Measurements from ENCODE around the gene COBL. TPM values are rescaled to one million over a fixed set of nuclear protein-coding genes. Genes with fewer than 3 reads are reported as not detected.
A peak's percentile ranks its signal among the peaks of the same experiment; 100 is the strongest.

COBL gene
- total RNA-seq, 2 donors from 2014 or later: 27.5 to 28.3 TPM

DNA sequence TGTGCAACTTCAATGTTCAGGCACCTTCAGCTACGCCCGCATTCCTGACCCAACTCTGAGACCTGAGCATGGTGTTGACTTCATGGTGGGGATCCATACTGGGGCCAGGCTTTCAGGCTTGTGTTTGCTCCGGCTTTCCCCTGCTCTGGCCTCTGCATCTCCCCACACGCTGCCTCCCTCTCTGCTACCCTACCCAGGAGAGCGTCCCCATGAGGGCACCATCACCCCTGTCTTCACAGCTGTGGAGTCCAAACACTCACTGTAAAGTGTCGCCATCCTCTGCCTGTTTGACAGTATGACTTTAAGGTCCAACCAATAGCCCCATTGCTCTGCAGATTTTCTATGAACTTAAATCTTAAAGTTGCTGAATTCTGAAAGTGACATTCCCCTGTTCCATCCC lies 334.9 kb downstream of the COBL start:
- no peak overlapping the region for H3K27ac ChIP-seq (ENCODE audit: low read depth, low read length)
- H3K27me3 ChIP-seq (ENCODE audit: control insufficient read depth, insufficient read depth, low read length, poor library complexity, severe bottlenecking): no peaks in the 10 kb centered on the region
- no peaks in the 10 kb centered on the region for H3K4me1 ChIP-seq (ENCODE audit: control insufficient read depth, insufficient read depth, low read length)
- H3K4me3 Mint-ChIP-seq: no peak overlapping the region
- H3K9ac ChIP-seq (ENCODE audit: extremely low read depth, low read length, poor library complexity, severe bottlenecking): no peak overlapping the region
- peaks cover 9% of the 10 kb centered on the region for H3K9me3 Mint-ChIP-seq
- no peak overlapping the region for H3K27ac Mint-ChIP-seq
- H3K9me3 ChIP-seq (ENCODE audit: control insufficient read depth, low read length): peaks cover 10% of the 10 kb centered on the region
- no peak overlapping the region for H3K4me3 ChIP-seq (ENCODE audit: low read length)
- H3K27me3 Mint-ChIP-seq (ENCODE audit: insufficient read depth): no peaks in the 10 kb centered on the region
- H3K36me3 ChIP-seq (ENCODE audit: control insufficient read depth, insufficient read depth, low read length): no peaks in the 10 kb centered on the region
- TF ChIP-seq CTCF (conservative IDR thresholded peaks at IDR 0.05): peak; percentile 59
- peak; percentile 61 for DNase-seq
- H3K36me3 Mint-ChIP-seq (ENCODE audit: low read depth): no peaks in the 10 kb centered on the region
- WGBS, 2 experiments (ENCODE audit: insufficient coverage in 1 of 2, insufficient read length in 1 of 2): 87 to 98% methylated on average over 6 of the region's 6 CpGs
- peaks cover 15% of the 10 kb centered on the region for H3K4me1 Mint-ChIP-seq

DNA sequence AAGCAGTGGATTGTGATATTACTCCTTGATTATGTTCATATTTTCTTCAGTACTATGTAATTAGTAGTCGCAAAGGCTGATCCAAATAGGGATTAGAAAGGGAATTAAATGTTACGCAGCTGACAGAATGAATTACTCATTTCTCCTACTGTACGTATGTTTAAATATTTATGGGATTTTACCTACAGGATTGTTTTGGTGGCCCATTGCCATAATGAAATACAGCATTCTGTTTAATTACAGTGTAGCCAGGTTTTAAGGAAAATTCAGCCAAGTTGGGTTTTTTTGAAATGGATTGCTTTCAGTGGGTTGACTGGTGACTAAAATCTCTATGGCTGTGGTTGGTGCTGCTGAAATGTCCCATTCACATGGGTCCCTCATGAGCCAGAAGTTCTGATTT lies 336.2 kb downstream of the COBL start:
- H3K27ac ChIP-seq (ENCODE audit: low read depth, low read length): no peak overlapping the region
- no peaks in the 10 kb centered on the region for H3K27me3 ChIP-seq (ENCODE audit: control insufficient read depth, insufficient read depth, low read length, poor library complexity, severe bottlenecking)
- no peaks in the 10 kb centered on the region for H3K27me3 Mint-ChIP-seq (ENCODE audit: insufficient read depth)
- peaks cover 10% of the 10 kb centered on the region for H3K9me3 ChIP-seq (ENCODE audit: control insufficient read depth, low read length)
- peaks cover 9% of the 10 kb centered on the region for H3K9me3 Mint-ChIP-seq
- H3K36me3 Mint-ChIP-seq (ENCODE audit: low read depth): no peaks in the 10 kb centered on the region
- no peak for TF ChIP-seq CTCF (conservative IDR thresholded peaks at IDR 0.05)
- DNase-seq: no peak
- no peak overlapping the region for H3K4me3 Mint-ChIP-seq
- H3K4me1 ChIP-seq (ENCODE audit: control insufficient read depth, insufficient read depth, low read length): no peaks in the 10 kb centered on the region
- H3K9ac ChIP-seq (ENCODE audit: extremely low read depth, low read length, poor library complexity, severe bottlenecking): no peak overlapping the region
- WGBS, 2 experiments (ENCODE audit: insufficient coverage in 1 of 2, insufficient read length in 1 of 2): 98 to 100% methylated on average over 2 to 3 of the region's 3 CpGs
- no peaks in the 10 kb centered on the region for H3K36me3 ChIP-seq (ENCODE audit: control insufficient read depth, insufficient read depth, low read length)
- H3K4me3 ChIP-seq (ENCODE audit: low read length): no peak overlapping the region
- peaks cover 15% of the 10 kb centered on the region for H3K4me1 Mint-ChIP-seq
- no peak overlapping the region for H3K27ac Mint-ChIP-seq

DNA sequence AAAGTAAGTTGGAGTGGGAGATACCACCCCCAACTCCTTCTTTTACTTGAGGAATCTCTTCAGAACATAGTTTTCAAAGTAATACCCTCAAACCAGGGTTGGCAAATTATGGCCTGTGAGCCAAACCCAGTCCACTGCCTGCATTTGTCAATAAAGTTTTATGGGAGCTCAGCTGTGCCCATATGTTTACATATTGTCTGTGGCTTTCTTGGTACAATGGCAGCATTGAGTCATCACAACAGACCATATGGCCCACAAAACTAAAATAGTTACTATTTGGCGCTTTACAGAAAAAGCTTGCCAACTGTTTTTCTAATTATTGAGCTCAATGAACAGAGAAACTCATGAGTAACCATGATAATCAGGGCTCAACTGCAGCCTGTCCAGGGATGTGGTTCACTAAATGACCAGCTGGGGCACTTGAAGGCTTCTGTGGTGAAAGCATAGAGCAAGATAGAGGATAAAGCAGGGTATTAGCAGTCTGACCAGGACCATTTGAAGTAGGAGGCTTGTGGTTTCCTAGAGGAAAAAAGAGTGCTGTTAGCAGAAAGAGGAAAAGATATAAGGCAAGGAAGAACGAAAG lies 337.9 kb downstream of the COBL start:
- H3K27ac ChIP-seq (ENCODE audit: low read depth, low read length): no peak overlapping the region
- Mint-ChIP-seq H3K27me3 (ENCODE audit: insufficient read depth) (peaks cover 2% of the 10 kb centered on the region), H3K4me3 (no peak overlapping the region), H3K9me3 (peaks cover 9% of the 10 kb centered on the region), H3K4me1 (peaks cover 9% of the 10 kb centered on the region), H3K36me3 (ENCODE audit: low read depth) (no peaks in the 10 kb centered on the region), H3K27ac (no peak overlapping the region)
- no peak overlapping the region for H3K9ac ChIP-seq (ENCODE audit: extremely low read depth, low read length, poor library complexity, severe bottlenecking)
- TF ChIP-seq CTCF (conservative IDR thresholded peaks at IDR 0.05): peak; percentile 44
- H3K36me3 ChIP-seq (ENCODE audit: control insufficient read depth, insufficient read depth, low read length): no peaks in the 10 kb centered on the region
- peaks cover 10% of the 10 kb centered on the region for H3K9me3 ChIP-seq (ENCODE audit: control insufficient read depth, low read length)
- WGBS, 2 experiments (ENCODE audit: insufficient coverage in 1 of 2, insufficient read length in 1 of 2): 83 to 84% methylated on average over 2 of the region's 2 CpGs
- no peaks in the 10 kb centered on the region for H3K27me3 ChIP-seq (ENCODE audit: control insufficient read depth, insufficient read depth, low read length, poor library complexity, severe bottlenecking)
- DNase-seq: no peak
- H3K4me3 ChIP-seq (ENCODE audit: low read length): no peak overlapping the region
- H3K4me1 ChIP-seq (ENCODE audit: control insufficient read depth, insufficient read depth, low read length): no peaks in the 10 kb centered on the region
